Tibial nerve (tissue), 4 donors: ENCODE measurements around the gene SLC38A11. TPM values are rescaled to one million over a fixed set of nuclear protein-coding genes. Genes with fewer than 3 reads are reported as not detected.
"Not testable (repeated sequence)": the region's sequence is repeated elsewhere in the genome, so short reads cannot be mapped to it uniquely, and the experiment has no call there.

Experiments used
- DNase-seq, 2 donors: peaks; one replicate each; pipeline ENCODE4 v3.0.0-alpha.2; 2019; ENCODE audit warnings: low spot score in 2 of 2
- H3K27ac ChIP-seq, 4 donors: fragments of 200-600 bp; sonication (generic) in 3 of 4; one replicate each; pipeline ENCODE4 v1.5.1; 2017 to 2019; ENCODE audit warnings: mild to moderate bottlenecking in 1 of 4
- H3K27me3 ChIP-seq, 2 donors: fragments of 200-600 bp; sonication (generic) in 1 of 2; one replicate each; pipeline versions ENCODE4 v1.5.1 to v1.6.0; 2017 to 2019
- H3K36me3 ChIP-seq, 3 donors: fragments of 200-600 bp; sonication (generic); one replicate each; pipeline ENCODE4 v1.5.1; 2018 to 2019
- H3K4me1 ChIP-seq, 4 donors: fragments of 200-600 bp; sonication (generic) in 3 of 4; one replicate each; pipeline ENCODE4 v1.5.1; 2017 to 2019
- H3K4me3 ChIP-seq, 4 donors: fragments of 200-600 bp; sonication (generic) in 3 of 4; one replicate each; pipeline ENCODE4 v1.5.1; 2017 to 2019; ENCODE audit warnings: mild to moderate bottlenecking in 1 of 4, moderate library complexity in 1 of 4
- H3K9me3 ChIP-seq, 4 donors: fragments of 200-600 bp; sonication (generic) in 3 of 4; one replicate each; pipeline ENCODE4 v1.5.1; 2017 to 2019
- CTCF ChIP-seq, 5 experiments: fragments of 200-600 bp in 3 of 5; fragments of 450-650 bp in 2 of 5; sonication (generic) in 3 of 5; IDR thresholded peaks; one replicate each; pipeline ENCODE4 v1.5.1; 2016 to 2019; ENCODE audit warnings: antibody characterized with exemption in 5 of 5, mild to moderate bottlenecking in 3 of 5, moderate library complexity in 2 of 5
- EP300 ChIP-seq, 2 donors: sonication (generic); formaldehyde crosslinking; IDR thresholded peaks; one replicate each; pipeline ENCODE4 v1.6.1; 2017; ENCODE audit warnings: antibody characterized with exemption in 2 of 2, mild to moderate bottlenecking in 1 of 2
- POLR2A ChIP-seq, 2 donors: fragments of 450-650 bp; IDR thresholded peaks; one replicate each; pipeline ENCODE4 v1.6.1; 2017; ENCODE audit warnings: antibody characterized with exemption in 2 of 2, mild to moderate bottlenecking in 2 of 2, moderate library complexity in 2 of 2
- WGBS, 2 donors: methylation state at CpG; one replicate each; pipeline ENCODE4 v1.1.5; 2018; 5-methylcytosine and 5-hydroxymethylcytosine counted together
- total RNA-seq, 4 donors: library from RNA; depleted of rRNA; stranded (reverse); fragments of >200 nt; gene quantifications; one replicate each; pipeline ENCODE4 v1.1.0, GENCODE V29; 2016

Gene SLC38A11
- total RNA-seq, 4 donors from 2014 or later, result 1.5 to 4.3 (median 4.2) TPM; not detected in 1

- WGBS, 2 donors, result 0% methylated on average over 5 of the region's 5 CpGs
- no peaks in the 10 kb centered on the region for H3K27me3 ChIP-seq
- no peak overlapping the region for H3K4me3 ChIP-seq
- no peaks in the 10 kb centered on the region for H3K36me3 ChIP-seq
- no peaks in the 10 kb centered on the region for H3K9me3 ChIP-seq
- no peak overlapping the region for H3K27ac ChIP-seq
- no peak for TF ChIP-seq POLR2A (IDR thresholded peaks at IDR 0.05)
- peak; percentile 34 to 63 (median 52) for TF ChIP-seq CTCF (IDR thresholded peaks at IDR 0.05)
- no peak for TF ChIP-seq EP300 (IDR thresholded peaks at IDR 0.05)
- H3K4me1 ChIP-seq, result peaks cover 0 to 22% (median 0%) of the 10 kb centered on the region in 4 donors
- DNase-seq, result peak in 1 of 2 donors; percentile 44
Observed at GRCh38 chr2:164992818-164993217, 37.5 kb upstream of the SLC38A11 start.

DNA sequence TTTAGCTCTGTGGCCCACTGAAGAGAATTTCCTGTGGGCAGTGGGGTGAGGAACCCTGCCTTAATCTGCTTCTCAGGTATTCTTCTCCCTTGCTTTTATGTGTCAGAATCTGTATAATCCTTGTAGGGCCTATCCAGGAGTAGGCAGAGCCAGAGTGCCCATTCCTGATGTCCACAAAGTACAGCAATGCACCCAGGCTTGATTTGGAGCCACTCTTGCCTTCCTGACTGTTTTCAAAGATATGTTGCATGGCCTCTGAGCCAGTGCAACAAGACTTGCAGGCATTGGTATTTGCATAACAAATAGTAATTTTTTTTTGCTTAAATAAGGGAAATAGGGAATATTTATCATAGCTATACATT lies 36.7 kb upstream of the SLC38A11 start:
- H3K27me3 ChIP-seq, H3K9me3 ChIP-seq, H3K4me3 ChIP-seq, H3K36me3 ChIP-seq, DNase-seq: not testable (repeated sequence)
- peak overlapping the region in 2 of 4 donors; percentile 36 to 53 for H3K27ac ChIP-seq
- peaks cover 0 to 22% (median 0%) of the 10 kb centered on the region in 4 donors for H3K4me1 ChIP-seq

DNA sequence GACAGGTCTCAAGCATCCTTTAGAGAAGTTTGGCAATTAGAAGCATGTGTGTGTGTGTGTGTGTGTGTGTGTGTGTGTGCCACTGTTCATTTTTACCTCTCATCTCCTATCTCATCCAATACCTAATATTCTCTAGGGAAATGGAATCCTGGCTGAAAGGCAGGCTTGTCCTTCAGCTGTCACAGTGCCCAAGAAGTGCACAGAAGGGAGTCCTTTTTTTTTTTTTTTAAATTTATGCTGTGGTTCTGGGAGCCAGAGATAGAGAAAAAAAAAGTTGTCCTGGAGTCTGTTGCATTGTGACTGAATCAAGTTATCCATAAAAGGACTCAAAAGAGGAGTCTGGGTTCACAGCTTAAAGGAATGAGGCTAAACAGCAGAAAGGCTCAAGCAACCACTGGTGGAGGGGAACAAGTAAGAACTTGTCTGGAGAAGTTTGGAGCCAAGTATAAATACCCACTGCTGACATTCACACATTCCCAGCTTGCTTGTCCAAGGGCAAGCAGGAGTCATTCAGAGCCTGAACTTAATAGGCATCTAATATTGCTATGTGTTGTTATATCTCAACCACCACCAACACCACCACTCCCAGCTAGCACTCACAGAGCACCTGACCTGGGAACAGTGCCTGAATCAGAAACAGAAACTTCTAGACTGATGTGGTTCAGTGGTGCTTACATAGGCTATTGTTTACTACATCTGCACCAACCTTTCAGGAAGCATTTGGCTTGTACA lies 36.2 kb upstream of the SLC38A11 start:
- H3K27ac ChIP-seq, result peak overlapping the region in 3 of 4 donors; percentile 34 to 53 (median 36)
- H3K4me3 ChIP-seq, DNase-seq, H3K36me3 ChIP-seq, H3K27me3 ChIP-seq, H3K9me3 ChIP-seq: not testable (repeated sequence)
- H3K4me1 ChIP-seq, result peaks cover 0 to 22% (median 0%) of the 10 kb centered on the region in 4 donors

- DNase-seq, H3K9me3 ChIP-seq, H3K27me3 ChIP-seq, H3K36me3 ChIP-seq, H3K4me3 ChIP-seq: not testable (repeated sequence)
- Histone ChIP-seq H3K27ac (peak overlapping the region in 1 of 4 donors; percentile 15), H3K4me1 (peaks cover 0 to 22% (median 0%) of the 10 kb centered on the region in 4 donors)
Observed at GRCh38 chr2:164990953-164991352, 35.6 kb upstream of the SLC38A11 start.

DNA sequence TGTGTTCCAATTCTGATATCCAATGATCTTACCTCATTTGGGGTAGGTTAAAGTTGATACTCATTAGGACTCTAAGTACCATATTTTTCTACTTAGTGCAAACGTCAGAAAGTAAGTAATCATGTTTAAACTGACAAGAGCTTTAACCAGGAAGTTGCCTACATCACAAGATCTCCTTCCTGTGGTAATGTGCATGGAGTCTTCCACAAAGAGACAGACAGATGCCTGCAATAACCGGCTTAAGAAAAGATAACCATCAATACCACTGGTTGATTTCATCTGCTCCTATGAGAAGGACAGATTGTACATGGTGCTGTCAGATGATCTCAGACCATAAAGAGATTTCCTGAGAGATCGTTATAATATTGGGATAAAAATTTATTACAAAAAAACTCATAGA lies 33.5 kb upstream of the SLC38A11 start:
- H3K27me3 ChIP-seq, H3K27ac ChIP-seq, H3K36me3 ChIP-seq, DNase-seq, H3K4me3 ChIP-seq, H3K9me3 ChIP-seq: not testable (repeated sequence)
- peaks cover 0 to 22% (median 0%) of the 10 kb centered on the region in 4 donors for H3K4me1 ChIP-seq
- 62 to 73% methylated on average over 3 of the region's 3 CpGs for WGBS, 2 donors

DNA sequence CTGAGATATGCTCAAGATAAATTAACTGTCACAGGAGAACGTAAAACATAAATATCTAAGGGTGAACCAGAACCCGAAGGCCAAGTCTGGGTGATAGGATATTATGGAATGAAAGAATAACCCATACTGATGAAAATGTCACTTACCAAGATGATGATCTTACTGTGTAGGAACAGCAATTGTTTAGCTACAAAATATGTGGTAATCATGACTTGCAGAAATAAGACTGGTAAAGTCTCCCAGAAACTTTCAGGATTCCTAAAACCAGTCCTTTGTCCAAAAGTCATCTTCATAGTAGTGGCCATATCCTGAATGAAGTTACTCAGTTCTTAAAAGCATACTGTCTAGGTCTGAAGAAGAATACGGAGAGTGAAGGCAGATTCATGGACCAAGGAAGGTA lies 30.7 kb upstream of the SLC38A11 start:
- 66% methylated on average over 3 of the region's 3 CpGs for WGBS, 2 donors
- not testable (repeated sequence) for DNase-seq, H3K27ac ChIP-seq, H3K9me3 ChIP-seq, H3K27me3 ChIP-seq, H3K4me1 ChIP-seq, H3K36me3 ChIP-seq, H3K4me3 ChIP-seq

DNA sequence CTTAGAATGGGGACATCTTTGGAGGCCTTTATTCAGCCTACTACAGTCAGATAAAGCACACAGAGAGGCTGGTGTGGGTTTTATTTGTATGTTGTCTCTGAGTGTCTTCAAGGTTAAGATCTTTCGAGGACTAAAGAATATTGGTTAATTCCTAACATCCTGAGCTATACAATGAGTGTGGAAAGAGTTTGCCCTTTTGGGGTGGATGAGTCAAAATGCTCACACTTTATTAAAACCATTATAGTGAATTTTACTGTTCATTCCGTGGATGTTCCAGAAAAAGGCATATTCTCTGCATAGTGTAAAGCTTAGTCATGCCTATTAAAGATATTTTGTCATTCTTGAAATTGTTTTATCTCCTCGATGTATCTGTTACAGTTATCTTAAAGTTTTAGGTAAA lies 29.1 kb upstream of the SLC38A11 start:
- Histone ChIP-seq H3K4me3 (no peak overlapping the region), H3K36me3 (no peaks in the 10 kb centered on the region), H3K9me3 (no peaks in the 10 kb centered on the region), H3K4me1 (no peaks in the 10 kb centered on the region), H3K27ac (no peak overlapping the region), H3K27me3 (no peaks in the 10 kb centered on the region)
- WGBS, 2 donors, result 71 to 77% methylated on average over 3 of the region's 3 CpGs
- TF ChIP-seq POLR2A (IDR thresholded peaks at IDR 0.05), result no peak
- no peak for TF ChIP-seq EP300 (IDR thresholded peaks at IDR 0.05)
- DNase-seq, result no peak

GRCh38 chr2:164981217-164981990 lies 26.1 kb upstream of the SLC38A11 start:
- no peaks in the 10 kb centered on the region for H3K27me3 ChIP-seq
- no peaks in the 10 kb centered on the region for H3K36me3 ChIP-seq
- H3K4me3 ChIP-seq, result no peak overlapping the region
- no peaks in the 10 kb centered on the region for H3K4me1 ChIP-seq
- TF ChIP-seq EP300 (IDR thresholded peaks at IDR 0.05) (no peak), POLR2A (IDR thresholded peaks at IDR 0.05) (no peak), CTCF (IDR thresholded peaks at IDR 0.05) (no peak)
- WGBS, 2 donors, result 74 to 75% methylated on average over 7 of the region's 7 CpGs
- no peak for DNase-seq
- no peaks in the 10 kb centered on the region for H3K9me3 ChIP-seq
- no peak overlapping the region for H3K27ac ChIP-seq

DNA sequence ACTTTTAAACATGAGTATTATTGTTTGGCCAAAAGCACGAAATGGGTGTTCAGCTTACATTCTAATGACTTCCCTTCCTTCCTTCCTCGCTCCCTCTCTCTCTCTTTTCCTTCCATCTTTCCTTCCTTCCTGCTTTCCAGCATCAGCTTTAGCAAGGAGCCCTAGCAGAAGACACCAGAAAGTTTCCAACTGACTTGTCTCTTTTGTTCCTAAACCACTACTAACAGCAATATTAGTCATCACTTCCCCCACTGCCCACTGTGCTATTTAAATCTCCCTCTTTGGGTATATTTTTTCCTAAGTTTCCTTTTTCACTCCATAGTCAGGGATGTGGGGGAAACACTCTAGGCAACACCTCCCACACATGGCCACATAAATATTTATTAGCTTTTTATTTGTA lies 25.4 kb upstream of the SLC38A11 start:
- not testable (repeated sequence) for DNase-seq, H3K27me3 ChIP-seq, H3K9me3 ChIP-seq, H3K27ac ChIP-seq, H3K4me3 ChIP-seq, H3K4me1 ChIP-seq, H3K36me3 ChIP-seq
- 75 to 82% methylated on average over 2 of the region's 2 CpGs for WGBS, 2 donors
